HepG2 (cell line): Measurements from ENCODE around the gene PSMC3IP.

Experiments
- MED1 ChIP-seq: sonication (generic); formaldehyde crosslinking; IDR thresholded peaks from 2 replicates; pipeline ENCODE4 v1.4.0; 2020; ENCODE audit warnings: missing genetic modification reagents
- RNF219 ChIP-seq: sonication (generic); formaldehyde crosslinking; IDR thresholded peaks from 2 replicates; pipeline ENCODE4 v1.5.0; 2020; ENCODE audit warnings: mild to moderate bottlenecking, missing genetic modification reagents
- TRAFD1 ChIP-seq: sonication (generic); formaldehyde crosslinking; IDR thresholded peaks from 2 replicates; pipeline ENCODE4 v1.5.1; 2020; ENCODE audit warnings: missing genetic modification reagents, mild to moderate bottlenecking, borderline replicate concordance
- ZNF34 ChIP-seq: sonication (generic); formaldehyde crosslinking; IDR thresholded peaks from 2 replicates; pipeline ENCODE4 v1.4.0; 2020; ENCODE audit warnings: mild to moderate bottlenecking, missing genetic modification reagents, borderline replicate concordance
- ZNF362 ChIP-seq: sonication (generic); formaldehyde crosslinking; IDR thresholded peaks from 2 replicates; pipeline ENCODE4 v1.4.0; 2020; ENCODE audit warnings: missing genetic modification reagents, mild to moderate bottlenecking, borderline replicate concordance
- ZNF768 ChIP-seq: sonication (generic); formaldehyde crosslinking; IDR thresholded peaks from 2 replicates; pipeline ENCODE4 v1.4.0; 2020; ENCODE audit warnings: missing genetic modification reagents

- no peak for TF ChIP-seq RNF219
- no peak for TF ChIP-seq TRAFD1 (CRISPR knock-in tag)
- no peak for TF ChIP-seq ZNF362 (CRISPR knock-in tag)
- no peak for TF ChIP-seq ZNF768
- TF ChIP-seq MED1, result no peak
- TF ChIP-seq ZNF34 (CRISPR knock-in tag), result no peak
Measured at GRCh38 chr17:42577140-42577531, 393 bp downstream of the PSMC3IP start.
